PFSK-1 (cell line): ENCODE results near the gene LRMDA.

ENCODE experiments used
- FOXP2 ChIP-seq: optimal IDR thresholded peaks from 2 replicates; pipeline ENCODE3; 2011; ENCODE audit warnings: borderline replicate concordance, control low read depth, inconsistent platforms; ENCODE audit not compliant: insufficient read depth; ENCODE audit errors: extremely low read length, extremely low read depth
- POLR2AphosphoS5 ChIP-seq: IDR thresholded peaks from 2 replicates; pipeline ENCODE4 v1.6.1; 2012; ENCODE audit warnings: low read depth, mild to moderate bottlenecking, control low read depth, low read length, moderate library complexity
- SIN3A ChIP-seq: IDR thresholded peaks from 2 replicates; pipeline ENCODE4 v1.6.1; 2012; ENCODE audit warnings: mild to moderate bottlenecking, low read length, moderate library complexity, borderline replicate concordance; ENCODE audit not compliant: insufficient read depth
- TAF1 ChIP-seq: IDR thresholded peaks from 2 replicates; pipeline ENCODE4 v1.6.1; 2012; ENCODE audit warnings: low read length, control low read depth, borderline replicate concordance; ENCODE audit not compliant: insufficient read depth
- TF ChIP-seq, protein P1 (sequence below), 2 experiments: IDR thresholded peaks; 2 replicates each; pipeline versions ENCODE4 v1.6.1 to v1.8.0; 2011 to 2012; ENCODE audit warnings: low read depth in 2 of 2, low read length in 2 of 2, control low read depth in 1 of 2, inconsistent platforms in 1 of 2, mild to moderate bottlenecking in 1 of 2, moderate library complexity in 1 of 2; ENCODE audit not compliant: insufficient read depth in 1 of 2

The LRMDA gene

DNA sequence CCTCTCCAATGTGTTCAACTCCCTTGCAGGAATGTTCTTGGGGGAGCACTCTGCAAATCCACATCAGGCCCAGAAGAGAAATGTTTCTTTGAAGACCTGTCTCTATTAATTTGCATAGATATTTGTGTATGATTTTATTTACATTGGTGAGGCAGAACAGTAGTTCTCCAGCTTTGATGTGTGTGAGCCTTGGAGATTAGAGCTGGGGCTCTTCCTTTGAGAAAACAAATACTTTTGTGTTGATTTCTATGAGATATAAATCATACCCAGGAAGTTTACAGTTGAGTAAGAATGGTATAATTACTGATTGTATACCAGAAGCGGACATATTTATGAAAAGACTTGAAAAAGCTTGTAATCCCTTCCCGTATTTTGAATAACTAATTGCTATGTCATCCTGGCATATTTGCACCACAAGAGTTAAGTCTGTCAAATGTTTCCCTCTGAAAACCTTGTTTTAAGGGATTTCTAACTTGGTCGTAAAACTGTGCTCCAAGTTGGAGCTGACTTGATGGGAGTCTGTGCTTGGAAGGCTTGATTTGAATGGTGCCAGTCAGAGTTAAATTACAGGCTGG is 468.5 kb downstream of the LRMDA start:
- no peak for TF ChIP-seq POLR2AphosphoS5
- TF ChIP-seq, protein P1, sequence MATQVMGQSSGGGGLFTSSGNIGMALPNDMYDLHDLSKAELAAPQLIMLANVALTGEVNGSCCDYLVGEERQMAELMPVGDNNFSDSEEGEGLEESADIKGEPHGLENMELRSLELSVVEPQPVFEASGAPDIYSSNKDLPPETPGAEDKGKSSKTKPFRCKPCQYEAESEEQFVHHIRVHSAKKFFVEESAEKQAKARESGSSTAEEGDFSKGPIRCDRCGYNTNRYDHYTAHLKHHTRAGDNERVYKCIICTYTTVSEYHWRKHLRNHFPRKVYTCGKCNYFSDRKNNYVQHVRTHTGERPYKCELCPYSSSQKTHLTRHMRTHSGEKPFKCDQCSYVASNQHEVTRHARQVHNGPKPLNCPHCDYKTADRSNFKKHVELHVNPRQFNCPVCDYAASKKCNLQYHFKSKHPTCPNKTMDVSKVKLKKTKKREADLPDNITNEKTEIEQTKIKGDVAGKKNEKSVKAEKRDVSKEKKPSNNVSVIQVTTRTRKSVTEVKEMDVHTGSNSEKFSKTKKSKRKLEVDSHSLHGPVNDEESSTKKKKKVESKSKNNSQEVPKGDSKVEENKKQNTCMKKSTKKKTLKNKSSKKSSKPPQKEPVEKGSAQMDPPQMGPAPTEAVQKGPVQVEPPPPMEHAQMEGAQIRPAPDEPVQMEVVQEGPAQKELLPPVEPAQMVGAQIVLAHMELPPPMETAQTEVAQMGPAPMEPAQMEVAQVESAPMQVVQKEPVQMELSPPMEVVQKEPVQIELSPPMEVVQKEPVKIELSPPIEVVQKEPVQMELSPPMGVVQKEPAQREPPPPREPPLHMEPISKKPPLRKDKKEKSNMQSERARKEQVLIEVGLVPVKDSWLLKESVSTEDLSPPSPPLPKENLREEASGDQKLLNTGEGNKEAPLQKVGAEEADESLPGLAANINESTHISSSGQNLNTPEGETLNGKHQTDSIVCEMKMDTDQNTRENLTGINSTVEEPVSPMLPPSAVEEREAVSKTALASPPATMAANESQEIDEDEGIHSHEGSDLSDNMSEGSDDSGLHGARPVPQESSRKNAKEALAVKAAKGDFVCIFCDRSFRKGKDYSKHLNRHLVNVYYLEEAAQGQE (IDR thresholded peaks at IDR 0.05; ENCODE audit: insufficient read depth in 1 of 2, low read depth in 2 of 2, low read length in 2 of 2) = no peak
- no peak for TF ChIP-seq FOXP2
- TF ChIP-seq TAF1 = no peak
- TF ChIP-seq SIN3A = no peak

DNA sequence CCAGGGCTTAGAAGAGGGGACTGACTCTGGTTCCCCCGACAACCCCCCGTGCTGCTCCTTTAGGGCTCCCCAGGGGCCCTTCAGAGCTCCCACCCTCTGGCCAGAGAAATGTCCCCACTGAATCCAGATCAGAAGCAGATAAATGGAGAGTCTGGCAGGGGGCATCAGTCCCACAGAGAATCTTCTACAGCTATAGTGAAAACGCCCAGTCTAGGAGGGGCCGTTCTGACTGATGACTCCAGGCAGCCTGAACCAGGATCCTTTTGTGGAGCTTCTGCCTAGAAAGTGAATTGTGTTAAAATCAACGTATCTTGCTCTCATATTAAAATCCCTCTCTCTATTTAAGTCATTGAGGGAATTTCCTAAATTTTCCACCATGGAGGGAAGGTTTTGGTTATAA is 471.4 kb downstream of the LRMDA start:
- no peak for TF ChIP-seq POLR2AphosphoS5
- TF ChIP-seq FOXP2 = no peak
- TF ChIP-seq TAF1 = no peak
- TF ChIP-seq SIN3A = no peak
- TF ChIP-seq, protein P1 (IDR thresholded peaks at IDR 0.05; ENCODE audit: insufficient read depth in 1 of 2, low read depth in 2 of 2, low read length in 2 of 2) = no peak

DNA sequence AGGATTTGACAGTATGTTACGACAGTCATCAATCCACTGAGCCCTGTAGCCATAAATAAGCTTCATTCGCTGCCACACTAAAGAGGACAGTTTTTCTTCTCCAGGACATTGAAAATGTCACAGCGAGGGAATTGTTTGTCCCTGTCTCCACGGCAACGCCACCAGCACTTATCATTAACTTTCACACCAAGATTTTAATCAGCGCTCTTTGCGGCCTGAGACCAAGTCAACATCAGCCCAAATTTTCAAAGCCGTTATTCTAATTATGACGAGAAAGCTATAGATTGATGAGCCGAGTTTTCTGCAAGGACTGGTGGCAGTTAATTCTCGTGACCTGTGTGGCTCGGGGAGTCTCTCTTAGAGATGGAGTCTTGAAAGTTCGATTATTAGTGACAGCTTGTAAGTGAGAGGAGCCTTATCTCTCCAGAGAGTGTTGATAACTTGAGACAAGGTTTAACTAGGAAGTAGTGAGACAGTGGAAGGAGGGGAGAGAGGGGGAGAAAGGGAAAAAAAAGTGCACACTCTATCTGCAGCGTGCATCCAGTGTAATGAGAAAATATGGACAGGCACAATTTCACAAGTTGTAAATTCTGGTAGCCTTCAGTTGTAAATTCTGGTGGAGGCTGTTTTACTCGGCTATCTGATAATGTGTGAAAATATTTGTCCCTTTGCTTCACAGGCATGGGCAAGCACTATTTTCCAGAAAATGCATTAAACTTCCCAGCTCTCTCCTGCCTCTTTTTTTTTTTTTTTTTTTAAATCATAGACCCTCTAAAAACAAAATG is 473.3 kb downstream of the LRMDA start:
- TF ChIP-seq SIN3A (no peak), POLR2AphosphoS5 (no peak), TAF1 (no peak), FOXP2 (no peak)
- TF ChIP-seq, protein P1 (IDR thresholded peaks at IDR 0.05; ENCODE audit: insufficient read depth in 1 of 2, low read depth in 2 of 2, low read length in 2 of 2) = no peak

DNA sequence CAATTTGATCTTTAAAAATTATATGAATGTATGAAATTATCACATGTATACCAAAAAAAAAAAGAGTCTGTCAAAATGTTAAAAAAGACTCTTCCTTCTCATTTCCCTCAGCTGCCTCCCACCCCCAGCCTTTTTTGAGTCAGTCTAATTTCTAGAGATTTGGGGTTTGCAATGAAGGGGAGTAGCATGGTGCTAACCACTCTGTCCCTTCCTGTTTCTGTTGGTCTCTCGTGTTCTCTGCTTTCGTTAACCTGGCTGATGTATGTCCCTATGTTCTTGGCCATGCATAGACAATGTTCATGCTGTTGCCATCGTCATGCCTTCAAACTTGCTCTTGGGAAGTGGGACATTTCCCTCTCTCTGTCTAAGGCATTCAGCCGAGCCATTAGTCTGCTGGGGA is 474.1 kb downstream of the LRMDA start:
- no peak for TF ChIP-seq POLR2AphosphoS5
- TF ChIP-seq, protein P1 (IDR thresholded peaks at IDR 0.05; ENCODE audit: insufficient read depth in 1 of 2, low read depth in 2 of 2, low read length in 2 of 2) = no peak
- no peak for TF ChIP-seq FOXP2
